ENCODE measurements around the gene RNF44.

- no peak for TF ChIP-seq CTCF (IDR thresholded peaks at IDR 0.05)
- no peak for TF ChIP-seq POLR2A (IDR thresholded peaks at IDR 0.05)
Measured at GRCh38 chr5:176565760-176566288, 28.6 kb upstream of the RNF44 start.
